ENCODE measurements around the gene CUX1. TPM values are rescaled to one million over a fixed set of nuclear protein-coding genes. Genes with fewer than 3 reads are reported as not detected.
A peak's percentile ranks its signal among the peaks of the same experiment; 100 is the strongest.
"Not testable (repeated sequence)": the region's sequence is repeated elsewhere in the genome, so short reads cannot be mapped to it uniquely, and the experiment has no call there.

CUX1 gene
- total RNA-seq, 2 donors from 2014 or later: 42.0 to 47.5 TPM

- WGBS, 2 donors: 83 to 95% methylated on average over 7 of the region's 7 CpGs
- H3K27ac ChIP-seq: peak overlapping the region in 3 of 4 donors; percentile 72 to 87 (median 83)
- ATAC-seq (no peak), DNase-seq (peak in 1 of 4 donors; percentile 37)
- no peaks in the 10 kb centered on the region for H3K27me3 ChIP-seq
- no peaks in the 10 kb centered on the region for H3K36me3 ChIP-seq (replicated peaks in 1 of 2; ENCODE audit: insufficient read depth in 1 of 2, low read depth in 2 of 2)
- H3K9me3 ChIP-seq: no peaks in the 10 kb centered on the region
- TF ChIP-seq POLR2A (IDR thresholded peaks at IDR 0.05) (no peak), CTCF (IDR thresholded peaks at IDR 0.05) (no peak)
- H3K4me3 ChIP-seq: no peak overlapping the region
- peaks cover 59% of the 10 kb centered on the region for H3K4me1 ChIP-seq
- intact Hi-C loops (cut with DNase I): no loop called here
Measured at GRCh38 chr7:101882005-101882421, 64.6 kb downstream of the CUX1 start.

- TF ChIP-seq POLR2A (IDR thresholded peaks at IDR 0.05) (peak in 1 of 3 donors; percentile 22), CTCF (IDR thresholded peaks at IDR 0.05) (peak in 1 of 7 experiments; percentile 22)
- Histone ChIP-seq H3K4me1 (peaks cover 59% of the 10 kb centered on the region), H3K36me3 (replicated peaks in 1 of 2; ENCODE audit: insufficient read depth in 1 of 2, low read depth in 2 of 2) (no peaks in the 10 kb centered on the region), H3K27me3 (no peaks in the 10 kb centered on the region), H3K9me3 (no peaks in the 10 kb centered on the region), H3K27ac (peak overlapping the region; percentile 68 to 87 (median 78)), H3K4me3 (no peak overlapping the region)
- whole genome bisulfite sequencing, 2 donors: 27 to 30% methylated on average over 16 to 18 of the region's 18 CpGs
- peak; percentile 85 to 95 (median 92) for DNase-seq
- intact Hi-C loops (cut with DNase I): no loop called here
- ATAC-seq: peak; percentile 92
Measured at GRCh38 chr7:101882595-101883564, 65.5 kb downstream of the CUX1 start.

DNA sequence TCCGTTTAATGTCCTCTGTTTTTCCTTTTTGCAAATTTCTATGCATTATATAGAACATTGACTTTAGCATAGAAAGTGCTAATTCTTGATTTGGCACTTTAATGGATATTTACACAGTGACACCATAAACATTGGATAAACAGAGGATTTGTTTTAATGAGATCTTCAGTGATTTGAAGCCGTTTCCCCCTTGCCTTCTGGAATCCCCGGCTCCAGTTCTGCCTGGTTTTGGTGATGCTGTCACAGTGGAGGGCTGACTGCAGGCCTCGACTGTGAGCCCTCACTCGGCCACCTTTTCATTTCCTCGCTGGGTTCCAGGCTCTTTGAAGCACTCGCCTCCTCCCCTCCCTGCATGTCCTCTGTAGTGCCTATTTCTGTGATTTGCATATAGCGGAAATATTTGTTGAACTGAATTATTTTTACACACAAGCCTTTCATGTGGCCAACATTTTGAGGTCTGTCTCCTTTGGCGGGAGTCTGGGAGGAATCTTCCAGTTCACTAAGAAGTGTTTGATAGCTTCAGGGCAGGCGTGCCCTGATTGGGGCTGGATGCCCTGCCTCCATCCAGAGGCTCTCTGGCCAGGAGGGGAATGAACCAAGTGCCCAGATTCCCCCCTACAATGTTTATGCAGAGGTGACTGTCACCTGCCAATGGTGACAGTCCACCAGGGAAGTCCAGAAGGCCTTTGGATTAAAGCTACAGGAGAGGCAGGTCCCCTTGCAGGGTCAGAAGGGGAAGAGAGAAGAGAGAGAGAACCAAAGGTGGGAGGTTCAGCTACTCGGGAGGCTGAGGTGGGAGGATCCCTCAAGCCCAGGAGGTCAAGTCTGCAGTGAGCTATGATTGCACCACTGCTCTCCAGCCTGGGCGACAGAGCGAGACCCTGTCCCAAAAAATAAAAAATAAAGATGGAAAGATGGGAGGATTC lies 67.5 kb downstream of the CUX1 start:
- H3K4me3 ChIP-seq: no peak overlapping the region
- intact Hi-C loops (cut with DNase I): no loop called here
- TF ChIP-seq POLR2A (IDR thresholded peaks at IDR 0.05) (no peak), CTCF (IDR thresholded peaks at IDR 0.05) (no peak)
- no peaks in the 10 kb centered on the region for H3K27me3 ChIP-seq
- no peaks in the 10 kb centered on the region for H3K36me3 ChIP-seq (replicated peaks in 1 of 2; ENCODE audit: insufficient read depth in 1 of 2, low read depth in 2 of 2)
- H3K4me1 ChIP-seq: peaks cover 59% of the 10 kb centered on the region
- no peak overlapping the region for H3K27ac ChIP-seq
- no peaks in the 10 kb centered on the region for H3K9me3 ChIP-seq
- DNase-seq: no peak
- ATAC-seq: no peak
- WGBS, 2 donors: 77 to 87% methylated on average over 12 to 13 of the region's 13 CpGs

DNA sequence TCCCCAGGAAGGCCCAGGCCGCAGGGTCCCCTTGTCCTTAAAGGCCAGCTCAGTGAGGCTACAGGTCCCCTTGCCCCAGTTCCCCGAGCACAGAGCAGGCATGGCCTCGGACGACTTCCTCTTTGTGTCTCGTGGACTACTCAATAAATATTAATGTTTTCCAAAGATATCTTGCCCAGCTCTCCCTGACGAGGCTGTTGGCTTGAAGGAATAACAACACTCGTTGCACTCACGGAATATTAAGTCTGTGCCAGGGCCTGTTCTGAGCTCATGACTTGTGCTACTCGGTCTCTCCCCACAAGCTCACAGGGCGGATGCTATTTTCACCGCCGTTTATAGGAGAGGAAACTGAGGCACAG lies 68.2 kb downstream of the CUX1 start:
- H3K4me1 ChIP-seq: peaks cover 53% of the 10 kb centered on the region
- H3K36me3 ChIP-seq (replicated peaks in 1 of 2; ENCODE audit: insufficient read depth in 1 of 2, low read depth in 2 of 2): no peaks in the 10 kb centered on the region
- intact Hi-C loops (cut with DNase I): no loop called here
- no peak for TF ChIP-seq CTCF (IDR thresholded peaks at IDR 0.05)
- WGBS, 2 donors: 28 to 43% methylated on average over 7 to 12 of the region's 12 CpGs
- no peak for ATAC-seq
- peak in 1 of 4 donors; percentile 15 for DNase-seq
- H3K27me3 ChIP-seq: no peaks in the 10 kb centered on the region
- H3K4me3 ChIP-seq: no peak overlapping the region
- H3K27ac ChIP-seq: no peak overlapping the region
- H3K9me3 ChIP-seq: no peaks in the 10 kb centered on the region

DNA sequence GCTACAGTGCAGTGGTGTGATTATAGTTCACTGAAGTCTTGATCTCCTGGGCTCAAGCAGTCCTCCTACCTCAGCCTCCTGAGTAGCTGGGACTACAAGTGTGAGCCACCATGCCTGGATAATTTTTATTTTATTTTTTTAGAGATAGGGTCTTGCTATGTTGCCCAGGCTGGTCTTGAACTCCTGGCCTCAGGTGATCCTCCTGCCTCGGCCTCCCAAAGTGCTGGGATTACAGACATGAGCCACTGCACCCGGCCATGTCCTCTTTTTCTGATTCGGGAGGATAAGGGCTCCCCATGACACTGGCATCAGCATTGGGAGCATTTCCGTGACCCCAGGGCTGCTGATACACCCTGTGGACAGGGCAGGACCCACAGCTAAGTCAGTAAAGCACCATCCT lies 69.9 kb downstream of the CUX1 start:
- H3K36me3 ChIP-seq (replicated peaks in 1 of 2; ENCODE audit: insufficient read depth in 1 of 2, low read depth in 2 of 2); H3K27ac ChIP-seq; DNase-seq; intact Hi-C loops (cut with DNase I); H3K9me3 ChIP-seq; H3K27me3 ChIP-seq; ATAC-seq; H3K4me3 ChIP-seq: not testable (repeated sequence)
- peaks cover 35% of the 10 kb centered on the region for H3K4me1 ChIP-seq
- WGBS, 2 donors: 90% methylated on average over 4 of the region's 4 CpGs

DNA sequence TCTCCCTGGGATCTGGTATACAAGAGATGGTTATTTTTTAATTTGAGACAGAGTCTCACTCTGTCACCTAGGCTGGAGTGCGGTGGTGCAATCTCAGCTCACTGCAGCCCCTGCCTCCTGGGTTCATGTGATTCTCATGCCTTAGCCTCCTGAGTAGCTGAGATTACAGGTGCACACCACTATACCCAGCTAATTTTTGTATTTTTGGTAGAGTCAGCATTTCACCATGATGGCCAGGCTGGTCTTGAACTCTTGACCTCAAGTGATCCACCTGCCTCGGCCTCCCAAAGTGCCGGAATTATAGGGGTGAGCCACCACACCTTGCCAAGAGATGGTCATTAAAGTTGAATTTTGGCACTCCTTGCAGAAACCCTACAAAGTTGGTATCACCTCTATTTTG lies 71.1 kb downstream of the CUX1 start:
- intact Hi-C loops (cut with DNase I): not testable (repeated sequence)

More for the DNA sequence above, 71.1 kb downstream of the CUX1 start:
- not testable (repeated sequence) for ATAC-seq; DNase-seq; H3K4me3 ChIP-seq; H3K9me3 ChIP-seq; H3K36me3 ChIP-seq (replicated peaks in 1 of 2; ENCODE audit: insufficient read depth in 1 of 2, low read depth in 2 of 2); H3K27ac ChIP-seq; H3K27me3 ChIP-seq
- H3K4me1 ChIP-seq: peaks cover 25% of the 10 kb centered on the region
- 93 to 95% methylated on average over 3 of the region's 3 CpGs for WGBS, 2 donors

Measured in body of pancreas (tissue), 4 donors.